Right lung (tissue), 5 donors: Measurements from ENCODE around the gene VSTM2B. TPM values are rescaled to one million over a fixed set of nuclear protein-coding genes. Genes with fewer than 3 reads are reported as not detected.
A peak's percentile ranks its signal among the peaks of the same experiment; 100 is the strongest.

ENCODE experiments used
- DNase-seq, 2 donors: peaks; one replicate each; pipeline ENCODE4 v3.0.0-alpha.2; 2013
- polyA plus RNA-seq, 5 donors: library from polyadenylated mRNA; unstranded; fragments of 120-200 nt; gene quantifications; one replicate each; pipeline versions ENCODE4 v1.2.1 to v1.2.3, GENCODE V29; 2013; ENCODE audit warnings: inconsistent platforms in 1 of 5, low replicate concordance in 1 of 5; ENCODE audit not compliant: insufficient read length in 5 of 5, insufficient read depth in 1 of 5

The VSTM2B gene
- polyA plus RNA-seq, 5 donors = not detected

GRCh38 chr19:29515233-29515619, 10.6 kb upstream of the VSTM2B start:
- no peak for DNase-seq

DNA sequence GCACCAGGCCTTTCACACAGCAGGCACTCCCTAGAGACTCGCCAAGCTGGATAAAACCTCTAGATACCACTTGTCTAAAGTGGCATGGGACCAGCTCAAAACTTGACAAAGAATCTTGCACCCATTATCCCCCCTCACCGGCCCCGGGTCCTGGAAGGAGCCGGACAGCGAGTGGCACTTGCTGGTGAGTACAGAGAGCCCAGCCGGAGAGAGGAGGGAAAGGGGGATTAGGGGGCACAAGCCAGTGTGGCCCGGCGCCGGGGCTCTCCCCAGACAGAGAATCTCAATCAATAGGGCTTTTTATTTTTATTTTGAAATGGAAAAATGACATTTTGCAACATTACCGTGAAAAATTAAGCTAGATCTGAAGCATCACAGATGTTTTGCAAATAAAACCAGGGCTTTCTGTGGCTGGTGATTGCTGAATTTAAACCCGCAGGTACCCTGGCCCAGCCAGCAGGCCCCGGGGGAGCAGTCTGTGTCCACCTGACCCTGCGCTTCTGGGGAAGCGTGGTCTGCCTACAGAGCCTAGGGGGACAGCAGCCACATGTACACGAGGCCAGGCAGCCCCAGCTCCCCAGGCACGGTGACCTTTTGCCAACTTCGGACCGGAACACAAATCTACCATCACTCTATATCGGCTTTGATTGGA, 10.0 kb upstream of the VSTM2B start:
- no peak for DNase-seq

DNA sequence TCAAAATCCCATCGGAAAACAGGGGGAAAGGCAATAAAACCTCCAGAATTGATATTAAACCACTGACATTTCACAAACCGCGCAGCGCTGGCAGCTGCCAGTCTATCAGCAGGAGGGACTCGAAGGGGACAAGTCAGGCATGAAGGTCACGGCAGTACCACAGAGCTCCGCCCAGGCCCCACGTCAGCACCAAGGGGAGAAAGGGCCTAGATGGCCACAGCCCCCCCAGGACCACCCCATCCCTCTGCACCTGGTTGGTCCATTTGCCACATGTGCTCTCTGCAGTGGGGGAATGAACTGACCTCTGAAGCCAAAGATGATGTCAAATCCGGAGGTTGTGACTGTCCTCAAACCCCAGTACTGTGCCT, 9.5 kb upstream of the VSTM2B start:
- DNase-seq = no peak

- no peak for DNase-seq
These were observed 8.9 kb upstream of the VSTM2B start for GRCh38 chr19:29516821-29517395.

DNA sequence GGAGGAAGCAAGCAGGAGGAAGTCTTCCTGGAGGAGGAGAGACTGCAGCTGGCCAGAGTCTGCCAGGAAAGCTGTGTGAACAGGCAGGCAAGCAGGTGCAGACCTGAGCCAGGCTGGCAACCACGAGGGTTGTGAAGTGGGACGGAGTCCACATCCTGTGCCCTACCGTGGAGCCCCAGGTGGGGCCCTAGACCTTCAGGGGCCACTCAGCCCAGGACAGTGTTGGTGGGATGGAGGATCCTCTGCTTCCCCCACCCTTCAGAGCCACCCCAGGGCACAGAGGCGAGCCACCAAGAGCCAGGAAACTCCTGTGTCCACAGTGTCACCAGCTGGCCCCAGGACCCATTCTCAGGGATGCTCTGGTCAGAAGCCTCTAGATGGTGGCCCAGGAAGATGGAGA, 8.4 kb upstream of the VSTM2B start:
- DNase-seq = no peak

GRCh38 chr19:29517946-29518345, 7.8 kb upstream of the VSTM2B start:
- DNase-seq = no peak

DNA sequence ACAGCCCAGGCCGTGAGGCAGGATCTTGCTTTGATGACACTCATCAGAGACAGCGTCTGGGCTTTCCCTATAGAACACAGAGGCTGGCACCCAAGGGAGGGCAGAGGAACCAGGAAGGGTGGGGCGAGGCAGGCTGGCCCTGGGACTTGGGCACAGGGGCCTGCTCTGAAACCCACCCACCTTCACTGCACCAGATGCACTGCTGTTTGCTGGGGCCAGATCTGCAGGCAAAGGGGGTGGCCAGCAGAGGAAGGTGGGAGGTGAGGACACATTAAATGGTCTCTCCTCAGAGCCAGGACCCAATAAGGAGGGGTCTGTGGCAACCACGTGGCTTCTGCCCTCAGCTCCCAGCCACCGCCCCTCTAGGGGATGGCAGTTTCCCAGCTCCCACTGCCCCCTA, 6.6 kb upstream of the VSTM2B start:
- DNase-seq = no peak

- no peak for DNase-seq
These were observed 5.9 kb upstream of the VSTM2B start for GRCh38 chr19:29519931-29520330.

GRCh38 chr19:29520390-29520789, 5.4 kb upstream of the VSTM2B start:
- DNase-seq = no peak

DNA sequence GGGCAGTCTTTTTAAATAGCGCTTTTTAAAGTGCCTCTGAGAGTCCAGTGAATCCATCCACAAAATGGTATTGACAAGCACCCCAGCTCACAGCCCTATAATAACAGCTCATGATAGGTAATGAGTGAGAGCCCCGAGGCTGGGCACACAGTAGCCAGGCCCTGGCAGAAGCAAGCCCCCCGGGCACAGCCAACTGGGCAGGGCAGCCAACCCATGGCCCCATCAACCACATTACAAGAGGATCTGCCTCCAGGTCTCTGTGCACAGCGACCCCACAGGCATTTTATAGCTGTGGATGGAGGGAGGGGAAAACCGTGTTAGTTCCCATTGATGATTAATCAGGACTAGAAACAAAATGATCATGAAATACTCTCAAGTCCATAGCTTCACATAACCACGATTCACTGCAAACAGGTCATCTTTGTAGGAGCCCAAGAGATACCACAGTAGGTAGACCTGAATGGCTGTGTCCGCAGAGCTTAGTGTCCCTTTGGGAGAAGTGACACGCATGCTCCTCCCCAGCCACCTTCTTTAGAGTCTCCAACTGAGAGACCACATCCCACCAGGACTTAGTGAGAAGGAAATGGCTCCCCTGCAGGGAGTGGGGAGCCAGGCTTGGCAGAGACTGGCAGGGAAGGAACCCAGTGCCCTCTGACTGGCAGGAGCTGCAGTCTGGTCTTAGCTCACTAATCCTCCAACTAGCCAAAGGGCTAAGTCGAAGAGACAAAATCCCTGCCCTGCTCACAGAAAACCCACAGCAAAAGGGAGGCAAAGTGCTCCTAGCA, 4.3 kb upstream of the VSTM2B start:
- no peak for DNase-seq

- DNase-seq = no peak
These were observed 2.2 kb upstream of the VSTM2B start for GRCh38 chr19:29523568-29523967.

DNA sequence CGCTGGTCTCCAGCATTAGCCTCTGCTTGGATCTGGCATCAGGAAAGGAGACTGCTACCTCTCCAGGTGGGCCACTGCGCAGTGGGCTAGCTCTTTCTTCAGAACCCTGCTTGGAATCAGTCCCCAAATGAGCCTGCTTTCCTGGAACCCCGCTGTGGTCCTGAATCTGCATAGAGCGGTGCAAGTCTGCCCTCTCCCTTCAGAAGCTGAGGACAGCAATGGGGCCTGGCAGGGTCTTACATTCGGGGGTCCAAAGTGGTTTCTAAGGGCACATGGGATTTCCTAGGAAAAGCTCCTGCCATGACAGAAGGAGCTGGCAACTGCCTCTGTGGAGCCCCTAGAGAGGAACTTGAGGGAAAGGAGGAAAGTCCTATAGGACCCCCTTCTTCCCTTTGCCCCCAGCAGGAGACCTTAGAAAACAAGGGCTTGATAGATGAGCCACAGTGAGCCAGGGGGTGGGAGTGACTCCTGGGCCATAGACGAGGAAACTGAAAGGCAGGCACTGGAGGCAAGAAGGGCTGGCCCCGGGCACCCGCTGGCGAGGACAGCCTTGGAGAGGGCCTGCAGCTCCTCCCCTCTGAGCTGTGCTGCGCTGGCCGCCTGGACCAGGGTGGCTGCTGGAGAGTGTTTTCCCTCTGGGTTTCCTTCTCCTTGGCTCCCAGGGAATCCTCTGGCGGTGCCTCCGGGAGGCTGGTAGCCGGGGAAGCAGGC, 1.4 kb upstream of the VSTM2B start:
- DNase-seq = no peak

DNA sequence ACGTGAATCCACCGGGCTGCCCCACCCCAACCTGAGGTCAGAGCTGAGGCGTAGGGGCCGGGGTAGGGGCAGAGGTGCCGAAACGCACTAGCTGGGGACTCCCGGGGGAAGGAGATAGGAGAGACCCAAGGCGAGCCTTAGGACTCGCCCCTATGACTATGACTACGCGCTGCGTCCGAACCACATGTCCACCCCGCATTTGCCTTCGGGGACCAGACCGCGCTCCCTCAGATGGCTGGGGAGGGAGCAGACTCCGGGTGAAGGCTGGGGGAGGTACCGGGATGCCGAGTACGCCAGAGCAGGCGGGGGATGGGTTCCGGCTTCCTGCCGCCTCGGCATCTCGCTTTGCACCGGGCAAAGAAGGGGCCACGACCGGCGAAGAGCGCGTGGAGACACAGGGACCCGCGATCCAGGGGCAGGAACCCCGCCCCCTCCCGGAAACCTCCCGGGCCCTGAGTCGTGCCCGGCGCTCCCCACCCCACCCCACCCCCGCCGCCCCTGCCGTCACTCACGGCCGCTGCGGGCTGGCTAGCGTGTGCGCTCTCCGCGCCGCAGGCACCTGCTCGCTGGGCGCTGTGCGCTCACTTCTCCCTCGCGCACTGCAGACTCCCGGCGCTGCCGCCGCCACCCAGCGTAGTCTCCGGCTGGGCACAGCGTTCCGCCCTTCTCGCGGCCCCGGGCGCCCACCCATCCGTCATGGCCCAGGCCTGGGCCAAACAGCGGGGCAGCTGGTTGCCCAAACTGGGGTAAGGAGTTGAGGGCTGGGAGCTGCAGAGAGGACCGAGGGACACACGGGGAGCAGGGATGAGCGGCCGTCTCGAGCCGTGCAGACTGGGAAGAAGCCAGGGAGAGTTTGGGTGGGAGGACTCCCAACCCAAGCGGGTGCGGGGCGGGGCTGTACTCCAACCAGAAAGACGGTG, 622 bp upstream of the VSTM2B start:
- DNase-seq = no peak

DNA sequence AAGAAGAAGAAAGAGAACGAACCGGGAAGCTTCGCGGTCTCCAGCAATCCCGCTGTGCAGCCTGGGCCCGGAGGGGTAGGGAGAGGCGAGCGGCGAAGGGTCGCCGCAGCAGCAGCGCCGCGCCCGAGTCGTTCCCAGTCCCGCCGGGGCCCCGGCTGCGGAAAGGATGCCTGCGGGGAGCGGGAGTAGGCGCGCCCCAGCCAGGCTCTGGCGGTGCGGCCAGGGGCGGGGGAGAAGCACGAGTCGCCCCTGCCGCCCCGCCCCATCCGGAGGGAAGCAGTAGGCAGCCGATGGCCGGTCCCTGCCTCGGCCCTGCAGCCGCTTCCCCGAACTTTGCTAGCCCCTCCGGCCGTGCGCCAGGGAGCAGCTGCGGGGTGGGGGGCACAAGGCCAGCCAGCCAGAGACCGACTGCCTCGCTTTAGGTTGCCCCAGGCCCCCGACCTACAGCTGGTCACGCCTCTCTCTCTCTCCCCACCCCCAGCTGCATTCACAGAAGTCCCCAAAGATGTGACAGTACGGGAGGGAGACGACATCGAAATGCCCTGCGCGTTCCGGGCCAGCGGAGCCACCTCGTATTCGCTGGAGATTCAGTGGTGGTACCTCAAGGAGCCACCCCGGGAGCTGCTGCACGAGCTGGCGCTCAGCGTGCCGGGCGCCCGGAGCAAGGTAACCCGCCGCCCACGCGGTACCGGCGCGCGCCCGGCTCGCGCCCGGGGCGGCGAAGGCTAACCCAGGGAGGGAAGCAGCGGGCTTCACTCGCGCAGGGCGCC, 1.1 kb downstream of the VSTM2B start:
- DNase-seq = no peak

GRCh38 chr19:29527500-29528328, 1.9 kb downstream of the VSTM2B start:
- DNase-seq = no peak

DNA sequence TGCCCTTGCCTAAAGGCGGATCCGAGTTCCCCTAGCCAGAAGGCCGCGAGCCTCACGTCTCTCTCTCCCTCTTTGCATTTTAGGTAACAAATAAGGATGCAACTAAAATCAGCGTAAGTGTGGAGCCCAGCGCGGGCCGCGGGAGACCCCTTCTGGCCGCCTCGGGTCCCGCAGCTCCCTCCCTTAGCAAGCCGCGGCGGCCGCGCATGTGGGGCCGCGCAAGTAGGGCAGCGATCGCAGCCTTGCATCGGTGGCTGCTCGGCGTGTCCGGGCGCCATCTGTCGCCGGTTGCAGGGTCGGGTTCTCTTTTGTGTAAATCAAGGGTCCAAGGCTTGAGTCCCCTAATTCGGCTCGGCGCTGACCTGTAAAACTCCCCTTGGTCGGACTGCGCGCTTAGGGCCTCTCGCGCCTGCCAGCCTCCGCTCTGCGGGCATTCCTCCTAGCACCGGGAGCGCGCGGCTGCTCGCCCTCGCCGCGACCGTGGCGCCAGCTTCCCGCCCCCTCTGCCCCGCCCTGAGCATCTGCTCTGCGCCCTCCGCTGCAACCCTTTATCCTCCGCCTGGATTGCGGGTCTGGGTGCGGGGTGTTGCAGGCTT, 2.7 kb downstream of the VSTM2B start:
- peak; percentile 58 to 67 for DNase-seq

DNA sequence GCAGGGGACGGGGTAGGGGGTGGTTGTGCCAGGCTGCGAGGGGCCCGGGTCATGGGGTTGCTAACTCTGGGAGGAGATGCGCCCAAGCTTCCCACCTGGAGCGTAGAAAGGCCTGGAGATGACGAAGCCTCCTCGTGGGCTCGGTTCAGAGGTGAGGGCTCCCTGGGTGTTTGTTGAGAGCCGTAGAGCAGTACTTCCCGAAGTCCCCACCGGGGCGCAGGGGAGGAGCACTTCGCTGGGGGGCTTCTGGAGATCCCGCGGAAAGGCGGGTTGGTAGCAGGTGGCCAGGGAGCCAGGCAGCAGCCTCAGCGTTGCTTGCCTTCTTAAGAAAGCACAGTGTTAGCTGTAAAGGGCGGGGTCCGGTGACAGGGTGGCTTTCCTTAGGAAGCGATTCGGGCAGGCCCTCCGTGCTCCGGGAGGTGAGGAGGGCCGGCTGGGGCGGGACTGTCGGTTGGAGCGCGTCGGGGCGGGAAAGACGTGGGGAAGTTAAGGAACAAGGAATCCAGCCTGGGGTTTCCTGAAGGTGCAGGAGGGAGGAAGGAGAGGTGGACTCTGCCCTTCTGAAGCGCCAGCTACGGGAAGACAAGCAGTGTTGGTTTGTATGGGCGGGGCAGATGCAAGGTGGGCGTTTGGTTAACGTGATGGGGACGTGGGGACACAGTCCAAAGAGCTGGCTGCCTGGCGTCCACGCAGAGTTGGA, 3.3 kb downstream of the VSTM2B start:
- no peak for DNase-seq

- no peak for DNase-seq
These were observed 4.1 kb downstream of the VSTM2B start for GRCh38 chr19:29529646-29530539.
